Measurements from ENCODE around the gene RNGTT.

The RNGTT gene

DNA sequence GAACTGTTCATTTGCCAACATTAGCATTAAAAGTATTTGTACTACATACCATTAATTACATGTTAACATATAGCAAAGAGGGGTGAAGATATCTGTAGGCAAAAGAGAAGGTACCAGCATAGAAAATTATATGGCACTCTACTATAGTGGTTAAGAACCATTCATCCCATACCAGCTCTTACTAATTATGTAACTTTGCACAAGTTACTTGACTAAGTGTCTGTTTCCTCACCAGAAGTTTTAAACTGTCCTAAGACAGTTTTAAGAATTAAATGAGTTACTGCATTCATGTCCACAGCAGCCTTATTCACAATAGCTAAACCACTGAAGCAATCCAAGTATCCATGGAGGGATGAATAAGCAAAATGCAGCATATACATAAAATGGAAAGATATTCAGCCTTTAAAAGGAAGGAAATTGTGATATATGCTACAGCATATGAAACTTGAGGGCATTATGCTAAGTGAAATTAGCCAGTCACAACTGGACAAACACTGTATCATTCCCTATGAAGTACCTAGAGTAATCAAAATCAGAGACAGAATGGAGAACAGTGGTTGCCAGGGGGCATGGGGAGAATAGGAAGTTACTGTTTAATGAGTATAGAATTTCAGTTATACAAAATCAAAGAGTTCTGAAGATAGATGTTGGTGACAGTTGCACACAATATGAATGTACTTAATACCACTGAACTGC lies 98.9 kb downstream of the RNGTT start:
- DNase-seq (ENCODE audit: low read depth): no peak
- TF ChIP-seq, protein P1, sequence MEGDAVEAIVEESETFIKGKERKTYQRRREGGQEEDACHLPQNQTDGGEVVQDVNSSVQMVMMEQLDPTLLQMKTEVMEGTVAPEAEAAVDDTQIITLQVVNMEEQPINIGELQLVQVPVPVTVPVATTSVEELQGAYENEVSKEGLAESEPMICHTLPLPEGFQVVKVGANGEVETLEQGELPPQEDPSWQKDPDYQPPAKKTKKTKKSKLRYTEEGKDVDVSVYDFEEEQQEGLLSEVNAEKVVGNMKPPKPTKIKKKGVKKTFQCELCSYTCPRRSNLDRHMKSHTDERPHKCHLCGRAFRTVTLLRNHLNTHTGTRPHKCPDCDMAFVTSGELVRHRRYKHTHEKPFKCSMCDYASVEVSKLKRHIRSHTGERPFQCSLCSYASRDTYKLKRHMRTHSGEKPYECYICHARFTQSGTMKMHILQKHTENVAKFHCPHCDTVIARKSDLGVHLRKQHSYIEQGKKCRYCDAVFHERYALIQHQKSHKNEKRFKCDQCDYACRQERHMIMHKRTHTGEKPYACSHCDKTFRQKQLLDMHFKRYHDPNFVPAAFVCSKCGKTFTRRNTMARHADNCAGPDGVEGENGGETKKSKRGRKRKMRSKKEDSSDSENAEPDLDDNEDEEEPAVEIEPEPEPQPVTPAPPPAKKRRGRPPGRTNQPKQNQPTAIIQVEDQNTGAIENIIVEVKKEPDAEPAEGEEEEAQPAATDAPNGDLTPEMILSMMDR (conservative IDR thresholded peaks at IDR 0.05; ENCODE audit: low read length): no peak

DNA sequence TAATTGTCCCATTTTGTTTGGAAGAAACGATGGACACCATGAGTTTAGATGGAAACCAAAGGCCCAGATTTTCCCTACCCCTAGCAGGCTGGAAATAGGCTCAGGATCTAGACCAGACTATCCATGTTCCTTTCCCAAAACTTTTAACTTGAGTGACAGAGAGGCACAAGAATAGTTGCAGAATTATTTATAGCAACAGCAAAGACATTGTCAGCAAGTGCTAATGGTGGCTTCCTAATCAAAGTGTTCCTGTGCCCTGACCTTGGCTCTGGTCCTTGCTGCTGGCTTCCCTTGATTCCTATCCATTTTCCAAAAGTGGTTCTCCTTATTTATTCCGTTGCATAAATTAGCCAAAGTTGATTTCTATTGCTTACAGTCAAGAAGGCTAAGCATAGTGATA lies 103.1 kb downstream of the RNGTT start:
- no peak overlapping the region for H3K4me3 ChIP-seq (ENCODE audit: low read length)
- TF ChIP-seq, protein P1 (conservative IDR thresholded peaks at IDR 0.05; ENCODE audit: low read length): no peak
- DNase-seq (ENCODE audit: low read depth): no peak

More for the DNA sequence above, 98.9 kb downstream of the RNGTT start:
- no peak overlapping the region for H3K4me3 ChIP-seq (ENCODE audit: low read length)

DNA sequence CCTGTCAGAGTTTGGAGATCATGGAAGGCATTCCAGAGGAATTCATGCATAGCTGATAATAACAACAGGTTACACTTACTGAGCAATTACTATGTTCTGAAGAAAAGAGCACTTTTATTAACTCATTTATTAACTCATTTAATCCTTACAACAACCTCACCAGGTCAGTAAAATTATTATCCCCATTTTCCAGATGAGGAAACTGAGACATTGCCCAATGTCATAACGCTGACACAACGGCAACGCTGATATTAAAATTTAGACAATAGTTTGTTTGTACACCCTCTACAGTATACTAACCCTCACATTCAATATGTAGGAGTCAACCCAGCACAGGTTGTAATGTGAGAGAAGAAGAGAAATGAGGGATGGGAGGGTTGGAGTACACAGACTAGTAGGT lies 105.0 kb downstream of the RNGTT start:
- no peak overlapping the region for H3K4me3 ChIP-seq (ENCODE audit: low read length)
- no peak for DNase-seq (ENCODE audit: low read depth)
- TF ChIP-seq, protein P1 (conservative IDR thresholded peaks at IDR 0.05; ENCODE audit: low read length): no peak

DNA sequence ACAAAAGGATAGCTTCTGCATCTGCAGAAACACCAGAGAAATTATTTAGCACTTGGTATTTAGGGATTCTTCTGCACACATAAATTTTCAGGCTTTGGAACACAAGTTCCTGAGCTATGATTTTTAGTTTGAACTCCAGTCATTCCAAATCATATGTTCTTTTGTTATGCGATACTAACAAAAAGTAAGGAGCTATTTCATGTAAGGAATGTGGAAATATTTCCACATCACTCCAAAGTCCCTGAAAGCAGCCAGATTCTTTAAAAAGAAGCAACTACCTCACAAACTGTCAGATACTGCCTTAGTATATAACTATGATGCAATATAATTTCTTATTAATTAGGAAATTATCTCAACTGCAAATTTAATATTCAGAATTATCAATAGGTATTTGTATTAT lies 106.9 kb downstream of the RNGTT start:
- H3K4me3 ChIP-seq (ENCODE audit: low read length): no peak overlapping the region
- TF ChIP-seq, protein P1 (conservative IDR thresholded peaks at IDR 0.05; ENCODE audit: low read length): no peak
- DNase-seq (ENCODE audit: low read depth): peak; percentile 48

DNA sequence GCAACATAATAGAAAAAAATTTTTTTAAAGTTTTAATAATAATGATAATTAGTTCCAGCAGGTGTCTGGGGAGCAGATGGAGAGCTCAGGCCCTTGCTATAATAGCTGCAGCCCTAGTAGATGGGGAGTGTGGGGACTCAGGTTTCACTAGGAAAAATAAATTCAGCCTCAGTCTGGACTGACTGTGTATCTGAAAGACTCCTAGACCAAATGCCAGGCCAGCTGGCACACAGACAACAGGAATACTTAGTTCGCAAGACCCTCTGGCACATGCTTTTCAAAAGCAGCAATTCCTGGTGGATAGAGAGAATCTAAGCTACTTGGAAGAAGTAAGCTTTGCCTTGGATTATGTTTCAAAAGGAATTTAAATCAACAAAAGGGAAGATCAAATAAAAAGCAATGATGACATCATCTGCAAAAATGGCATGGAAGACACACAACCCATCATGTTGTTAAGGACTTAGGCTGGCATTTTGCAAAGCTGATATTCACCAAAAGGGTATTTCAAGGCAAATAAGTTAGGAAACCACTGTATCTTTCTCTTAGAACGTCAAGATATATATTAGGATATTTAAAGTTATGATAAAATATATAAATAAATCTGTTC lies 107.8 kb downstream of the RNGTT start:
- TF ChIP-seq, protein P1 (conservative IDR thresholded peaks at IDR 0.05; ENCODE audit: low read length): no peak
- H3K4me3 ChIP-seq (ENCODE audit: low read length): no peak overlapping the region

DNA sequence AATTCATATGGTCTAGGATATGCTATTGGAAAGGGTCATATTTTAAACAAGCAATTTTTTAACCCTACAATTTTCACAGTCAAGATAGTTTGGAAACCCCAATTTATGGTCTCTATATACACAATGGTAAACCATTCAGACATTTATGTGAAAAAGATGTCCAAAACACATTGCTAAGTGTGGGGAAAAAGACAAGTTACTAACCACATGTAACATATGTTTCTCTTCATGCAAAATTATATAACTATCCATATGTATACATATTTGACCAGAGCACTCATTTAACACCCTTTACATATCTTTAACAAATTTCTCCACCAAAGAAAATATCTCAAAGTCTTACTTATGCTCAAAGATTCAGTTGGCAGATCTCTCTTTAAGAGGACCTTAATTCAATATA lies 110.6 kb downstream of the RNGTT start:
- DNase-seq (ENCODE audit: low read depth): no peak
- TF ChIP-seq, protein P1 (conservative IDR thresholded peaks at IDR 0.05; ENCODE audit: low read length): no peak
- H3K4me3 ChIP-seq (ENCODE audit: low read length): no peak overlapping the region

More for the DNA sequence above, 107.8 kb downstream of the RNGTT start:
- no peak for DNase-seq (ENCODE audit: low read depth)

DNA sequence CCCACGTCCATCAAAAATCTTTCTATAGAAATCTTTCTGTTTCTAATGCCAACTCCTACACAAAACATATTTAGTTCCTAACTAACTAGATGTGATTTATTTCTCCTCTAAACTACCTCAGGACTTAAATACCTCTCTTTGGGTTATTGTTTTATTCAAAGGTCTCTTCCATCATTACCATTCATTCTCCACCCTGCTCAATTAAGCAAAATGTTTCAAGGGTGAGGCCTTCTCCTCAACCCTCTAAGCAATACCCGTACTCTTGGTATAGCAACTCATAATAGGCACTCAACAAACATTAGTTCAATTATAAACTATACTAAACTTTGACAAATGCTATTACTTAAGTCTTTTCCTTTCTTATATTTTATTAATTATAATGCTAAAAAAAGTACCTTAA lies 111.4 kb downstream of the RNGTT start:
- no peak overlapping the region for H3K4me3 ChIP-seq (ENCODE audit: low read length)
- no peak for DNase-seq (ENCODE audit: low read depth)
- TF ChIP-seq, protein P1 (conservative IDR thresholded peaks at IDR 0.05; ENCODE audit: low read length): no peak
